IMR-90 (cell line): ENCODE results near the gene PPP6R3.

Source experiments
- CTCF ChIP-seq: conservative IDR thresholded peaks from 2 replicates; pipeline ENCODE4 v1.5.1; 2012; ENCODE audit warnings: mild to moderate bottlenecking, low read depth, low read length, improper control_type of control experiment
- POLR2A ChIP-seq: IDR thresholded peaks from 2 replicates; pipeline ENCODE4 v1.6.1; 2012; ENCODE audit warnings: mild to moderate bottlenecking, low read depth, low read length

DNA sequence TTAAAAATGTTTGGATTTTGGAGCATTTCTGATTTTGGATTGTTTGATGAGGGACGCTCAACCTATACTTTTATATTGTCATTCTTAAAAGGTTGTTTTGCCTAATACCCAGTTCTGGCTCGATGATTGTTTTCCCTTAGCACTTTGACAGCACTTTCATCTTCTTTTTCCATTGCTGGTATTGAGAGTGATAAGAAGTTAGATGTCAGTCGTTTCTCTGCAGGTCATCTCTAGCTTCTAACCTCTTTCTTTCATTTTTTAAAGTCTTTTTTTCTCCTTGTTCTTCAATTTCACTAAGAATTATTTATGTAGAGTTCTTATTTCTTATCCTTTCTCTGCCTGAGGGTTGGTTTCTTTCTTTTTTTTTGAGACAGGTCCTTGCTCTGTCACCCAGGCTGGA is 18.8 kb downstream of the PPP6R3 start:
- TF ChIP-seq CTCF (no peak), POLR2A (no peak)
